Adrenal gland (tissue), 5 donors: ENCODE data around the gene SPEG.

ENCODE experiments used
- POLR2A ChIP-seq, 2 donors: fragments of 450-650 bp; IDR thresholded peaks; one replicate each; pipeline ENCODE4 v1.6.1; 2017; ENCODE audit warnings: antibody characterized with exemption in 2 of 2, mild to moderate bottlenecking in 2 of 2, moderate library complexity in 1 of 2
- TF ChIP-seq, protein P1 (sequence below), 6 experiments: fragments of 450-650 bp in 4 of 6; fragments of 200-600 bp in 2 of 6; sonication (generic) in 1 of 6; IDR thresholded peaks; 1 replicate in 5 of 6; 2 replicates in 1 of 6; pipeline versions ENCODE4 v1.5.1 to v1.8.0; 2016 to 2021; ENCODE audit warnings: antibody characterized with exemption in 6 of 6, mild to moderate bottlenecking in 2 of 6, moderate library complexity in 1 of 6
- donor health status: DM: no; HTN: no; CAD: no.

DNA sequence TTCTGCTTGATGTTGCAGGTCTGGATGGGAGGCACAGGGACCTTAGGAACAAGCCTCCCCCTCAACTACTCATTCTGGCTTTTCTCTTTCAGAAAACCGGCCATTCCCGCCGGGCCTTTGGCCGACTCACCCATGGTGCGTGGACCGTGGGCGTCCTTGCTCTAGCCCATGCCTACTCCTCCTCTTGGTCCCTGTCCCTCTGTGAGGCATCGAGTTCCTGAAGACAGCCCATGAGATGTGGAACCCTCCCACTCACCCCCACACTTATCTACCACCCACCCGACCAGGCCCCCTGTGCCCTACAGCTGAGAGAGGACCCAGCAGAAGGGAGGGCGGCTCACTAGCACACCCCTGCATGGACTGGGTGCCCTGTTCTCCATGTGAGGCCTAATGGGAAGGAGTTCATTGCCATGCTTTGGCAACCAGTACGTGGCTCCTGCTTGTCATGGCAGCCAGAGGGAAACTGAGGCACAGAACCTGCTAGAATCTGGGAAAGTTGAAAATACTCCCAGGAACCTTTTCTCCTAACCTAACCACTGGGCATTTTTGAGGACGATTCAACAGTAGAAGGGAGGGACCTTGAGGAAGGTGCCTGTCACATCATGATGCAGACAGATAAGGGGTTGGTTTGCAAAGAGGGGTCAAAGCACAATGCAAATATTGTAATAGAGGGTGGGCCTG lies 8.5 kb downstream of the SPEG start:
- TF ChIP-seq POLR2A (IDR thresholded peaks at IDR 0.05) = no peak
- TF ChIP-seq, protein P1, sequence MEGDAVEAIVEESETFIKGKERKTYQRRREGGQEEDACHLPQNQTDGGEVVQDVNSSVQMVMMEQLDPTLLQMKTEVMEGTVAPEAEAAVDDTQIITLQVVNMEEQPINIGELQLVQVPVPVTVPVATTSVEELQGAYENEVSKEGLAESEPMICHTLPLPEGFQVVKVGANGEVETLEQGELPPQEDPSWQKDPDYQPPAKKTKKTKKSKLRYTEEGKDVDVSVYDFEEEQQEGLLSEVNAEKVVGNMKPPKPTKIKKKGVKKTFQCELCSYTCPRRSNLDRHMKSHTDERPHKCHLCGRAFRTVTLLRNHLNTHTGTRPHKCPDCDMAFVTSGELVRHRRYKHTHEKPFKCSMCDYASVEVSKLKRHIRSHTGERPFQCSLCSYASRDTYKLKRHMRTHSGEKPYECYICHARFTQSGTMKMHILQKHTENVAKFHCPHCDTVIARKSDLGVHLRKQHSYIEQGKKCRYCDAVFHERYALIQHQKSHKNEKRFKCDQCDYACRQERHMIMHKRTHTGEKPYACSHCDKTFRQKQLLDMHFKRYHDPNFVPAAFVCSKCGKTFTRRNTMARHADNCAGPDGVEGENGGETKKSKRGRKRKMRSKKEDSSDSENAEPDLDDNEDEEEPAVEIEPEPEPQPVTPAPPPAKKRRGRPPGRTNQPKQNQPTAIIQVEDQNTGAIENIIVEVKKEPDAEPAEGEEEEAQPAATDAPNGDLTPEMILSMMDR (IDR thresholded peaks at IDR 0.05) = no peak
